HepG2 (cell line): ENCODE data around the gene GALNT18. TPM values are rescaled to one million over a fixed set of nuclear protein-coding genes. Genes with fewer than 3 reads are reported as not detected.

ENCODE experiments used
- BATF2 ChIP-seq: sonication (generic); formaldehyde crosslinking; IDR thresholded peaks from 2 replicates; pipeline ENCODE4 v1.8.0; 2022; ENCODE audit warnings: mild to moderate bottlenecking, missing genetic modification reagents, moderate library complexity
- DMAP1 ChIP-seq: IDR thresholded peaks from 2 replicates; pipeline ENCODE4 v1.6.1; 2016
- DNMT3B ChIP-seq: conservative IDR thresholded peaks from 2 replicates; pipeline ENCODE4 v1.6.1; 2016; ENCODE audit warnings: missing biosample characterization, control low read depth
- JUNB ChIP-seq: sonication (generic); formaldehyde crosslinking; IDR thresholded peaks from 2 replicates; pipeline ENCODE4 v1.8.0; 2022; ENCODE audit warnings: missing genetic modification reagents, mild to moderate bottlenecking, borderline replicate concordance
- KDM1A ChIP-seq: IDR thresholded peaks from 2 replicates; pipeline ENCODE4 v1.6.1; 2016; ENCODE audit warnings: missing compliant biosample characterization
- KDM2A ChIP-seq: sonication (generic); formaldehyde crosslinking; IDR thresholded peaks from 2 replicates; pipeline ENCODE4 v1.4.0; 2020; ENCODE audit warnings: low read depth, missing genetic modification reagents, borderline replicate concordance
- LBX2 ChIP-seq: sonication (generic); formaldehyde crosslinking; IDR thresholded peaks from 2 replicates; pipeline ENCODE4 v1.5.0; 2020; ENCODE audit warnings: missing genetic modification reagents, mild to moderate bottlenecking, borderline replicate concordance
- RBM22 ChIP-seq: fragments of 200-400 bp; formaldehyde crosslinking; optimal IDR thresholded peaks from 2 replicates; pipeline ENCODE3; 2017; ENCODE audit warnings: mild to moderate bottlenecking, low read length, moderate library complexity
- SCMH1 ChIP-seq: sonication (generic); formaldehyde crosslinking; IDR thresholded peaks from 2 replicates; pipeline ENCODE4 v1.9.0; 2021; ENCODE audit warnings: missing genetic modification reagents, mild to moderate bottlenecking, borderline replicate concordance
- TIGD3 ChIP-seq: sonication (generic); formaldehyde crosslinking; IDR thresholded peaks from 2 replicates; pipeline ENCODE4 v1.5.1; 2020; ENCODE audit warnings: mild to moderate bottlenecking, missing genetic modification reagents, borderline replicate concordance
- ZBED4 ChIP-seq: sonication (generic); formaldehyde crosslinking; IDR thresholded peaks from 2 replicates; pipeline ENCODE4 v1.4.0; 2020; ENCODE audit warnings: missing genetic modification reagents, borderline replicate concordance
- ZNF687 ChIP-seq: sonication (generic); formaldehyde crosslinking; IDR thresholded peaks from 2 replicates; pipeline ENCODE4 v1.5.1; 2020; ENCODE audit warnings: mild to moderate bottlenecking, missing genetic modification reagents, moderate library complexity
- polyA plus RNA-seq, 8 experiments: library from polyadenylated mRNA; depleted of rRNA in 3 of 8; stranded (reverse) in 7 of 8; unstranded in 1 of 8; fragments of >200 nt; fragmentation: Illumina TruSeq in 4 of 8; extraction: Trizol in 4 of 8; gene quantifications; 2 replicates each; pipeline versions ENCODE4 v1.2.1 to v1.2.3, GENCODE V29; 2011 to 2016; ENCODE audit warnings: low read depth in 4 of 8, missing spikeins in 1 of 8, mixed read lengths in 1 of 8; ENCODE audit not compliant: insufficient read depth in 1 of 8
- total RNA-seq, 5 experiments: library from RNA; depleted of rRNA; stranded (reverse); fragments of >200 nt; fragmentation: Illumina TruSeq; extraction: Trizol; gene quantifications; 2 replicates each; pipeline ENCODE4 v1.2.3, GENCODE V29; 2016; ENCODE audit warnings: low read depth in 1 of 5

The GALNT18 gene
- total and polyA plus RNA-seq, 2 of the 13 experiments (the other 11 are each of a cell fraction or from before 2014, with no cell fraction given): 0.11 TPM; not detected in 1

- TF ChIP-seq ZBED4: no peak
- TF ChIP-seq KDM2A (CRISPR knock-in tag): no peak
- TF ChIP-seq RBM22: no peak
- no peak for TF ChIP-seq DNMT3B (CRISPR knock-in tag)
- no peak for TF ChIP-seq BATF2 (CRISPR knock-in tag)
- no peak for TF ChIP-seq SCMH1
- no peak for TF ChIP-seq KDM1A (CRISPR knock-in tag)
- no peak for TF ChIP-seq DMAP1 (CRISPR knock-in tag)
- TF ChIP-seq LBX2 (CRISPR knock-in tag): no peak
- no peak for TF ChIP-seq JUNB (CRISPR knock-in tag)
- TF ChIP-seq TIGD3 (CRISPR knock-in tag): no peak
- TF ChIP-seq ZNF687: no peak
Measured at GRCh38 chr11:11302565-11302964, 319.2 kb downstream of the GALNT18 start (continued).
